Cardiac fibroblast (primary cell): Measurements from ENCODE around the gene NOX3.
"Not testable (repeated sequence)": the region's sequence is repeated elsewhere in the genome, so short reads cannot be mapped to it uniquely, and the experiment has no call there.

Experiments used
- DNase-seq, 2 donors: peaks; one replicate each; pipeline versions ENCODE4 v3.0.0 to v3.0.0-alpha.2; 2010; ENCODE audit warnings: low read depth in 2 of 2
- H3K4me3 ChIP-seq, 2 donors: replicated peaks in 1 of 2; 1 replicate in 1 of 2; 2 replicates in 1 of 2; pipeline ENCODE4 v1.5.1; 2011; ENCODE audit warnings: low read depth in 2 of 2, low read length in 2 of 2, mild to moderate bottlenecking in 2 of 2, moderate library complexity in 1 of 2
- TF ChIP-seq, protein P1 (sequence below): IDR thresholded peaks from one replicate; pipeline ENCODE4 v1.5.1; 2011; ENCODE audit warnings: low read depth, mild to moderate bottlenecking, low read length, inconsistent platforms

Gene NOX3

GRCh38 chr6:155366325-155366724 lies 89.3 kb downstream of the NOX3 start:
- no peak overlapping the region for H3K4me3 ChIP-seq
- TF ChIP-seq, protein P1, sequence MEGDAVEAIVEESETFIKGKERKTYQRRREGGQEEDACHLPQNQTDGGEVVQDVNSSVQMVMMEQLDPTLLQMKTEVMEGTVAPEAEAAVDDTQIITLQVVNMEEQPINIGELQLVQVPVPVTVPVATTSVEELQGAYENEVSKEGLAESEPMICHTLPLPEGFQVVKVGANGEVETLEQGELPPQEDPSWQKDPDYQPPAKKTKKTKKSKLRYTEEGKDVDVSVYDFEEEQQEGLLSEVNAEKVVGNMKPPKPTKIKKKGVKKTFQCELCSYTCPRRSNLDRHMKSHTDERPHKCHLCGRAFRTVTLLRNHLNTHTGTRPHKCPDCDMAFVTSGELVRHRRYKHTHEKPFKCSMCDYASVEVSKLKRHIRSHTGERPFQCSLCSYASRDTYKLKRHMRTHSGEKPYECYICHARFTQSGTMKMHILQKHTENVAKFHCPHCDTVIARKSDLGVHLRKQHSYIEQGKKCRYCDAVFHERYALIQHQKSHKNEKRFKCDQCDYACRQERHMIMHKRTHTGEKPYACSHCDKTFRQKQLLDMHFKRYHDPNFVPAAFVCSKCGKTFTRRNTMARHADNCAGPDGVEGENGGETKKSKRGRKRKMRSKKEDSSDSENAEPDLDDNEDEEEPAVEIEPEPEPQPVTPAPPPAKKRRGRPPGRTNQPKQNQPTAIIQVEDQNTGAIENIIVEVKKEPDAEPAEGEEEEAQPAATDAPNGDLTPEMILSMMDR: no peak
- no peak for DNase-seq

DNA sequence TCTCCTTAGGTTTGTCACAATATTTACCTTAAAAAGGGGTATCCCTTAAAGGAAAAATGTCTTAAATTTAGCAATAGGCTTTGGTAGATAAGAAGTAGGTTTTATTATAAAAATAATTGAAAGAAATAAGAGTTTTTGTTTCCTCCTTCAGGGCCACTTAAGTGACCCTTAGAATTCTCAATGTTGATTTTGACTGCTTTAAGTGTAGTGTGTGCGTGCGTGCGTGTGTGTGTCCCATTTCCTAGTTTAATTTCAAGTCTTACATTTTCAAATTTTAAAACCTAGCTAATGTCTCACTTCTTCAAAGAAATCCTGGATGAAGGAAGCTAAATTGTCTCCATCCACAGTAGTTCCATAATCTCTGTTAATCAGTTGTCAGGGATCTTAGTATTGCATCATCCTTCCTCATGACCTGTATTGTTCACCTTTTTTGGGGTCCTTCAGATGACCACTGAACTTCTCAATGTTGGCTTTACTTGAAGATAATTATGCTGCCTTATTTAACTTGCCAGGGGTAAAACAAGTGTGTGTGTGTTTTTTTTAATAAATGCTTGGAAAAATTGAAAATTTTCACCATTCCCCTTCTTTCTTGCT lies 90.7 kb downstream of the NOX3 start:
- TF ChIP-seq, protein P1: no peak
- H3K4me3 ChIP-seq: no peak overlapping the region
- DNase-seq: no peak

DNA sequence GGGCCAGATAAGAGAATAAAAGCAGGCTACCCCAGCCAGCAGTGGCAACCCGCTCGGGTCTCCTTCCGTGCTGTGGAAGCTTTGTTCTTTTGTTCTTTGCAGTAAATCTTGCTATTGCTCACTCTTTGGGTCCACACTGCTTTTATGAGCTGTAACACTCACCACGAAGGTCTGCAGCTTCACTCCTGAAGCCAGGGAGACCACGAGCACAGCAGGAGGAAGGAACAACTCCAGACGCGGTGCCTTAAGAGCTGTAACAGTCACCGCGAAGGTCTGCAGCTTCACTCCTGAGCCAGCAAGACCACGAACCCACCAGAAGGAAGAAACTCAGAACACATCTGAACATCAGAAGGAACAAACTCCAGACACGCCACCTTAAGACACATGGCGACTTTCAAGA lies 91.6 kb downstream of the NOX3 start:
- not testable (repeated sequence) for DNase-seq, H3K4me3 ChIP-seq

DNA sequence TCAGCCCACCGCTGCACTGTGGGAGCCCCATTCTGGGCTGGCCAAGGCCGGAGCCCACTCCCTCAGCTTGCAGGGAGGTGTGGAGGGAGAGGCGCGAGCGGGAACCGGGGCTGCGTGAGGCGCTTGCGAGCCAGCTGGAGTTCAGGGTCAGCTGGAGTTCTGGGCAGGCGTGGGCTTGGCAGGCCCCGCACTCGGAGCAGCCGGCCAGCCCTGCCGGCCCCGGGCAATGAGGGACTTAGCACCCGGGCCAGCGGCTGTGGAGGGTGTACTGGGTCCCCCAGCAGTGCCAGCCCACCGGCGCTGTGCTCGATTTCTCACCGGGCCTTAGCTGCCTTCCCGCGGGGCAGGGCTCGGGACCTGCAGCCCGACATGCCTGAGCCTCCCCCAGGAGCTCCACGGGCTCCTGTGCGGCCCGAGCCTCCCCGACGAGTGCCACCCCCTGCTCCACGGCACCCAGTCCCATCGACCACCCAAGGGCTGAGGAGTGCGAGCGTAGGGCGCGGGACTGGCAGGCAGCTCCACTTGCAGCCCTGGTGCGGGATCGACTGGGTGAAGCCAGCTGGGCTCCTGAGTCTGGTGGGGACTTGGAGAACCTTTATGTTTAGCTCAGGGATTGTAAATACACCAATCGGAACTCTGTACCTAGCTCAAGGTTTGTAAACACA lies 92.5 kb downstream of the NOX3 start:
- DNase-seq, H3K4me3 ChIP-seq: not testable (repeated sequence)

DNA sequence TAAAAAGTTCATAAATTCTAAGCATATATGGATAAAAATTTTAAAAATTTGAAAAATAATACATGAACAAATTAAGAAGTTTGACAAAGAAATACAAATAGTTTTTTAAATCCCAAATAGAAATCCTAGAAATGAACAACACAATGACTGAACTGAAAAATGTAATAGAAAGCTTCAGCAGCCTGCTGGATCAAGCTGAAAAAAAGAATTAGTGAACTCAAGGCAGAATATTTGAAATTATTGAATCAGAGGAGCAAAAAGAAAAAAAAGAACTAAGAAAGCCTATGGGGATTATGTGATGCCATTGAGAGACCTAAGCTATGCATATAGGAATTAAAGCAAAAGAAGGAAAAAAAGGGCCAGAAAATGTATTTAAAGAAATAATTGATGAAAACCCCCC lies 101.5 kb downstream of the NOX3 start:
- no peak overlapping the region for H3K4me3 ChIP-seq
- TF ChIP-seq, protein P1: no peak
- DNase-seq: no peak

- peak; percentile 68 to 94 for DNase-seq
- TF ChIP-seq, protein P1: no peak
- no peak overlapping the region for H3K4me3 ChIP-seq
Observed at GRCh38 chr6:155352811-155353210, 102.8 kb downstream of the NOX3 start.

DNA sequence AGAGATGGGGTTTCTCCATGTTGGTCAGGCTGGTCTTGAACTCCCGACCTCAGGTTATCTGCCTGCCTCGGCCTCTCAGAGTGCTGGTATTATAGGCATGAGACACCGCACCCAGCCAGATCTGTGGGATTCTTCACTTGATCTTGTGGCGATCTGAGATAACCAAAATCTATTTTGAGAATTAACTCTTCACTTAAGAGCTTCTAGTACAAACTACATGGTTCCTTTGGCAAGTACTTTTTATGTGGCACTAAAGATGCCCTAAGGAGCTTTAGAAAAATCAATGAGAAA lies 103.6 kb downstream of the NOX3 start:
- TF ChIP-seq, protein P1: no peak
- no peak overlapping the region for H3K4me3 ChIP-seq
- DNase-seq: no peak
